Muscle of back (tissue), 11 donors: ENCODE measurements around the gene PSMD12. TPM values are rescaled to one million over a fixed set of nuclear protein-coding genes. Genes with fewer than 3 reads are reported as not detected.
A peak's percentile ranks its signal among the peaks of the same experiment; 100 is the strongest.
"Not testable (repeated sequence)": the region's sequence is repeated elsewhere in the genome, so short reads cannot be mapped to it uniquely, and the experiment has no call there.

ENCODE experiments used
- DNase-seq, 3 donors: peaks; one replicate each; pipeline versions ENCODE4 v3.0.0 to v3.0.0-alpha.2; 2013
- polyA plus RNA-seq, 10 donors: library from polyadenylated mRNA; unstranded; fragments of 120-200 nt; gene quantifications; one replicate each; pipeline ENCODE4 v1.2.1, GENCODE V29; 2013; ENCODE audit not compliant: insufficient read length in 10 of 10

PSMD12 gene
- polyA plus RNA-seq, 10 donors, result 30.6 to 39.4 (median 36.1) TPM

- DNase-seq, result no peak
Observed at GRCh38 chr17:67388986-67389385, 22.6 kb upstream of the PSMD12 start.

- not testable (repeated sequence) for DNase-seq
Observed at GRCh38 chr17:67388536-67388935, 22.2 kb upstream of the PSMD12 start.

GRCh38 chr17:67386965-67387551, 20.7 kb upstream of the PSMD12 start:
- peak in 2 of 3 donors; percentile 36 to 45 for DNase-seq

GRCh38 chr17:67385122-67385988, 19.0 kb upstream of the PSMD12 start:
- no peak for DNase-seq

GRCh38 chr17:67381929-67382257, 15.5 kb upstream of the PSMD12 start:
- DNase-seq, result no peak

- DNase-seq, result no peak
Observed at GRCh38 chr17:67379251-67379630, 12.9 kb upstream of the PSMD12 start.

- peak; percentile 72 to 91 (median 84) for DNase-seq
Observed at GRCh38 chr17:67378454-67379250, 12.3 kb upstream of the PSMD12 start.

GRCh38 chr17:67377488-67378453, 11.4 kb upstream of the PSMD12 start:
- DNase-seq, result peak in 2 of 3 donors; percentile 61 to 85

- DNase-seq, result peak; percentile 83 to 96 (median 90)
Observed at GRCh38 chr17:67376737-67377487, 10.5 kb upstream of the PSMD12 start, which contains the start of gene PITPNC1. Gene PITPNC1, plus strand, starts transcription at chr17:67377281.

GRCh38 chr17:67376415-67376736, 10.0 kb upstream of the PSMD12 start:
- DNase-seq, result no peak

- peak in 1 of 3 donors; percentile 36 for DNase-seq
Observed at GRCh38 chr17:67375716-67376115, 9.3 kb upstream of the PSMD12 start.

GRCh38 chr17:67375054-67375427, 8.7 kb upstream of the PSMD12 start:
- DNase-seq, result no peak

- peak in 2 of 3 donors; percentile 83 to 91 for DNase-seq
Observed at GRCh38 chr17:67374329-67375053, 8.1 kb upstream of the PSMD12 start.

GRCh38 chr17:67372751-67373150, 6.4 kb upstream of the PSMD12 start:
- DNase-seq, result no peak

GRCh38 chr17:67369676-67370075, 3.3 kb upstream of the PSMD12 start:
- DNase-seq, result no peak

GRCh38 chr17:67365738-67366192, 612 bp downstream of the PSMD12 start:
- peak in 1 of 3 donors; percentile 36 for DNase-seq

GRCh38 chr17:67364847-67365737, 1.3 kb downstream of the PSMD12 start:
- no peak for DNase-seq

- DNase-seq, result no peak
Observed at GRCh38 chr17:67362173-67362572, 4.2 kb downstream of the PSMD12 start.

- no peak for DNase-seq
Observed at GRCh38 chr17:67360880-67361279, 5.5 kb downstream of the PSMD12 start.
